ENCODE measurements around the gene SRGAP3.

DNA sequence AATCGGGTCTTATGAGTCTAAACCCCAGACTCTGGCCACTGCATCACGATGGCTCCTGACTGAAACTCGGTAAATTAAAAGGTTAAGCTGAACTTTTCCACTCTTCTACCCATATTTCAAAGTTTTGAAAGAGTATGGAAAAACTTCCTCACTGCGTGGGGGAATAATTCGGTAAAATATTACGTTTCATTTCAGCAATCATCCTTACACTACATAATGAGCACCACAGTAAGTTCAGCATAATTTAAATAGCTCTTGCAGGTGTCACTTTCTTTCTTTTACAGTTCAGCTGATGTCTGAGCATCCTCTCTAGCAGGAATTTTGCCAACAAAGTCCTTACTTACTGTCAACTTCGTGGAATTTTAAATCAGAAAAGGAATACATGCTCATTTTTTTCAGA, 17.5 kb downstream of the SRGAP3 start:
- TF ChIP-seq POLR2AphosphoS5 (IDR thresholded peaks at IDR 0.05), result no peak
- TF ChIP-seq EP300 (IDR thresholded peaks at IDR 0.05), result no peak
